C4-2B (cell line): ENCODE results near the gene PSEN2.

Experiments
- CTCF ChIP-seq: fragments of 450-650 bp; conservative IDR thresholded peaks from 2 replicates; pipeline ENCODE4 v1.5.1; 2017; ENCODE audit warnings: mild to moderate bottlenecking
- ZFX ChIP-seq: fragments of 450-650 bp; IDR thresholded peaks from 2 replicates; pipeline ENCODE4 v1.6.1; 2017

- TF ChIP-seq CTCF (no peak), ZFX (no peak)
Observed at GRCh38 chr1:226829105-226829504, 41.3 kb upstream of the PSEN2 start.
